ACHN (cell line): ENCODE results near the gene MAP3K19.
"Not testable (repeated sequence)": the region's sequence is repeated elsewhere in the genome, so short reads cannot be mapped to it uniquely, and the experiment has no call there.

Experiments used
- DNase-seq: peaks from one replicate; pipeline ENCODE4 v3.0.0-alpha.2; 2015
- in situ Hi-C: cut with HindIII; loops from 2 replicates; pipeline ENCODE4 v1.10.0; 2017; ENCODE audit warnings: low sequenced_read_pairs, low pct_ligation_motif_present, low pct_unique_long_range_greater_than_20kb

Gene MAP3K19

GRCh38 chr2:135047300-135047699 is at the start of gene MAP3K19:
Gene MAP3K19 (minus strand): TSS chr2:135047447. CDS start chr2:135024647, 22,800 bp downstream.
- in situ Hi-C loops, result no loop called here
- no peak for DNase-seq

GRCh38 chr2:135096665-135097446 is 49.6 kb upstream of the MAP3K19 start:
- in situ Hi-C loops, result no loop called here
- no peak for DNase-seq

- no peak for DNase-seq
- in situ Hi-C loops, result no loop called here
Measured at GRCh38 chr2:135095591-135095990, 48.3 kb upstream of the MAP3K19 start.

- in situ Hi-C loops, result no loop called here
- DNase-seq, result no peak
Measured at GRCh38 chr2:135094508-135094907, 47.3 kb upstream of the MAP3K19 start.

GRCh38 chr2:135093670-135094330 is 46.6 kb upstream of the MAP3K19 start:
- DNase-seq, result no peak
- in situ Hi-C loops, result no loop called here

- DNase-seq, result no peak
- in situ Hi-C loops, result no loop called here
Measured at GRCh38 chr2:135093193-135093592, 45.9 kb upstream of the MAP3K19 start.

GRCh38 chr2:135091681-135092080 is 44.4 kb upstream of the MAP3K19 start:
- in situ Hi-C loops, result no loop called here
- DNase-seq, result no peak

GRCh38 chr2:135089597-135089996 is 42.4 kb upstream of the MAP3K19 start:
- DNase-seq, in situ Hi-C loops: not testable (repeated sequence)

- no peak for DNase-seq
- in situ Hi-C loops, result no loop called here
Measured at GRCh38 chr2:135086222-135086621, 39.0 kb upstream of the MAP3K19 start.

- in situ Hi-C loops, result no loop called here
- no peak for DNase-seq
Measured at GRCh38 chr2:135078417-135078816, 31.2 kb upstream of the MAP3K19 start.

GRCh38 chr2:135076556-135076955 is 29.3 kb upstream of the MAP3K19 start:
- no peak for DNase-seq
- in situ Hi-C loops, result no loop called here

GRCh38 chr2:135074216-135074615 is 27.0 kb upstream of the MAP3K19 start:
- DNase-seq, result no peak
- in situ Hi-C loops, result no loop called here

- in situ Hi-C loops, result no loop called here
- DNase-seq, result peak; percentile 37
Measured at GRCh38 chr2:135072125-135072997, 25.1 kb upstream of the MAP3K19 start.

- DNase-seq, result no peak
- in situ Hi-C loops, result no loop called here
Measured at GRCh38 chr2:135066710-135067109, 19.5 kb upstream of the MAP3K19 start.

- in situ Hi-C loops, result no loop called here
- DNase-seq, result no peak
Measured at GRCh38 chr2:135064149-135064548, 16.9 kb upstream of the MAP3K19 start.

GRCh38 chr2:135063210-135063609 is 16.0 kb upstream of the MAP3K19 start:
- no peak for DNase-seq
- in situ Hi-C loops, result no loop called here

GRCh38 chr2:135059577-135059976 is 12.3 kb upstream of the MAP3K19 start:
- no peak for DNase-seq
- in situ Hi-C loops, result no loop called here

- DNase-seq, result peak; percentile 13
- in situ Hi-C loops, result no loop called here
Measured at GRCh38 chr2:135056790-135057189, 9.5 kb upstream of the MAP3K19 start.

GRCh38 chr2:135055182-135055786 is 8.0 kb upstream of the MAP3K19 start:
- DNase-seq, result peak; percentile 64
- in situ Hi-C loops, result no loop called here
